OCI-LY1 (cell line): ENCODE results near the gene CTCF.

Experiments
- EZH2 ChIP-seq: fragments of 200-600 bp; sonication (generic), shearing (Covaris generic); IDR thresholded peaks from 2 replicates; pipeline ENCODE4 v1.8.0; 2017; ENCODE audit warnings: borderline replicate concordance, mixed run types, mild to moderate bottlenecking, antibody characterized with exemption, low read length, moderate library complexity, mixed read lengths
- TF ChIP-seq, protein P1 (sequence below): fragments of 200-600 bp; sonication (generic), shearing (Covaris generic); IDR thresholded peaks from 2 replicates; pipeline ENCODE4 v1.5.1; 2017; ENCODE audit warnings: mild to moderate bottlenecking, antibody characterized with exemption, low read length, moderate library complexity, mixed read lengths

- TF ChIP-seq, protein P1, sequence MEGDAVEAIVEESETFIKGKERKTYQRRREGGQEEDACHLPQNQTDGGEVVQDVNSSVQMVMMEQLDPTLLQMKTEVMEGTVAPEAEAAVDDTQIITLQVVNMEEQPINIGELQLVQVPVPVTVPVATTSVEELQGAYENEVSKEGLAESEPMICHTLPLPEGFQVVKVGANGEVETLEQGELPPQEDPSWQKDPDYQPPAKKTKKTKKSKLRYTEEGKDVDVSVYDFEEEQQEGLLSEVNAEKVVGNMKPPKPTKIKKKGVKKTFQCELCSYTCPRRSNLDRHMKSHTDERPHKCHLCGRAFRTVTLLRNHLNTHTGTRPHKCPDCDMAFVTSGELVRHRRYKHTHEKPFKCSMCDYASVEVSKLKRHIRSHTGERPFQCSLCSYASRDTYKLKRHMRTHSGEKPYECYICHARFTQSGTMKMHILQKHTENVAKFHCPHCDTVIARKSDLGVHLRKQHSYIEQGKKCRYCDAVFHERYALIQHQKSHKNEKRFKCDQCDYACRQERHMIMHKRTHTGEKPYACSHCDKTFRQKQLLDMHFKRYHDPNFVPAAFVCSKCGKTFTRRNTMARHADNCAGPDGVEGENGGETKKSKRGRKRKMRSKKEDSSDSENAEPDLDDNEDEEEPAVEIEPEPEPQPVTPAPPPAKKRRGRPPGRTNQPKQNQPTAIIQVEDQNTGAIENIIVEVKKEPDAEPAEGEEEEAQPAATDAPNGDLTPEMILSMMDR = no peak
- TF ChIP-seq EZH2 = no peak
These were observed 90.9 kb downstream of the CTCF start for GRCh38 chr16:67653128-67653788.
